ENCODE measurements around the gene GYG2.

The GYG2 gene

GRCh38 chrX:2903366-2903765 lies 74.6 kb downstream of the GYG2 start:
- H3K27ac ChIP-seq: no peak overlapping the region
- no peak for TF ChIP-seq CTCF (conservative IDR thresholded peaks at IDR 0.05)

DNA sequence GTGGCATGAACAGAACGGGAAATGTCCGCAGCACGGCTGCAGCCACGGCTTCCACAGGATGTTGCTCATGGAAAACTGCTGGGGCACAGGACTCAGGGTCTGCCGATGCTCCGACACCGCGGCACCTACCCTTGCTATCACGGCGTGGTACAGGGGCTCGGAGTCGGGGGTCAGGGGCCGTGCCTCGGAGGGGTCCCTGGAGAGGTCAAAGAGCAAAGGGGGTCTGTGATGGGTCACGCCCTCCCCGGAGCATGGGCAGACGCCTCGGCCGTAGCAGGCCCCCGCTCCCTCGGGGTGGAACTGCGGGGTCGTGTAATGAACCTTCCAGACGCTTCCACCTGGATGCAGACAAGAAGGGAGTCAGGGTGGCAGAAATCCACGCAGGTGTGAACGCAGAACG lies 78.6 kb downstream of the GYG2 start:
- no peak for TF ChIP-seq CTCF (conservative IDR thresholded peaks at IDR 0.05)
- no peak overlapping the region for H3K27ac ChIP-seq

- no peak overlapping the region for H3K27ac ChIP-seq
- no peak for TF ChIP-seq CTCF (conservative IDR thresholded peaks at IDR 0.05)
Observed at GRCh38 chrX:2908125-2908685, 79.5 kb downstream of the GYG2 start.

DNA sequence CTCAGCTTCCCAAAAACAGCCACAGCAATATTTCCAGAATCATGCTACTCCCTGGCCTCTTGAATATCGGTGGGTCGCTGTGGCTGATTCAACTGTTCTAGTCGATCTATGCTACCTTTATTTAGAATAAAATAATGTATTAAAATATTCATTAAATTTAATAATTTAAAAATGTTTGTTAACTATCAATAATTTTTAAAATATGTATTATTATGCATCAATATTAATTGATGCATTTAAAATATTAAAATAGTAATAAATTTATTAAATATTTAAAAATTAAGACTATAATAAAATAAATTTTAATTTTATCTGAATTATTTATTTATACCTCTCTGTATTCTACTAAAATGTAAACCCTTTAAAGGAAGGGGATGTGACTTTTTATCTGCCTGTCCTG lies 81.4 kb downstream of the GYG2 start:
- no peak overlapping the region for H3K27ac ChIP-seq

DNA sequence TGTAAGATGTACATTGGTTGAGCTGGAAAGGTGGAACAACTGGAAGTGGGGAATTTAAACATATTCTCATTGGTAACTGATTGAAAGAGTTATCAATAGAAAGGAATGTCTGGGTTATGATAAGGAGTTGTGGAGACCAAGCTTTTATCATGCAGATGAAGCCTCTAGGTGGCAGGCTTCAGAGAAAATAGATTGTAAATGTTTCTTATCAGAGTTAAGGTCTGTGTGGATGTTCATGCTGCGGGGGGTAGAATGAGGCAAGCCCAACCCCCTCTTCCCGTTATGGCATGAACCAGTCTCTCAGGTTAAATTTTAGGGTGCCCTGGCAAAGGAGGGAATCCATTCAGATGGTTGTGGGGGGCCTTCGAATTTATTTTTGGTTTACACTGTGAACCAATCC lies 84.4 kb downstream of the GYG2 start:
- peak; percentile 62 for TF ChIP-seq CTCF (conservative IDR thresholded peaks at IDR 0.05)
- no peak overlapping the region for H3K27ac ChIP-seq

More for the DNA sequence above, 81.4 kb downstream of the GYG2 start:
- no peak for TF ChIP-seq CTCF (conservative IDR thresholded peaks at IDR 0.05)

GRCh38 chrX:2917767-2918166 lies 89.0 kb downstream of the GYG2 start:
- no peak overlapping the region for H3K27ac ChIP-seq
- TF ChIP-seq CTCF (conservative IDR thresholded peaks at IDR 0.05): no peak

DNA sequence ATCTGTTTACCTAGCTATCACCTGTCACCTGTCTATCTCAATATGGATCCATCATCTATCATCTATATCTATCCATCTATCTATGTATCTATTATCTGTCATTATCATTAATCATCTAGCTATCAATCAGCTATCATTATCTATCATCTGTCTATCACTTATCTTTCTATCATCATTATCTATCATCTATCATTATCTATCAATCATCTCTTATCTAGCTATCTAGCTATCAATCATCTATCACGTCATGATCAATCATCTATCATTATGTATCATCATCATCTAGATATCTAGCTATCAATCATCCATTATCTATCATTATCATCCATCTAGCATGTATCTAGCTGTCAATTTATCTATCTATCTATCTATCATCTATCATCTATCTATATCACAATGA lies 92.5 kb downstream of the GYG2 start:
- TF ChIP-seq CTCF (conservative IDR thresholded peaks at IDR 0.05): no peak
- H3K27ac ChIP-seq: no peak overlapping the region
